Kidney (tissue), 14 donors: ENCODE data around the gene CIPC. TPM values are rescaled to one million over a fixed set of nuclear protein-coding genes. Genes with fewer than 3 reads are reported as not detected.

Source experiments
- DNase-seq, 5 donors: peaks; one replicate each; pipeline ENCODE4 v3.0.0-alpha.2; 2013 to 2020
- FAIRE-seq: peaks from 2 replicates; lab custom pipeline; 2012; peaks lifted over from hg19 to GRCh38; lab: Jason Lieb, UNC
- H3K27ac ChIP-seq, 2 donors: one replicate each; pipeline ENCODE4 v1.7.0; 2013; ENCODE audit warnings: low read depth in 2 of 2, low read length in 2 of 2, inconsistent platforms in 1 of 2
- H3K27me3 ChIP-seq: one replicate; pipeline ENCODE4 v1.7.1; 2013; ENCODE audit warnings: low read length, inconsistent platforms; ENCODE audit not compliant: control insufficient read depth, insufficient read depth
- H3K36me3 ChIP-seq, 3 donors: one replicate each; pipeline versions ENCODE4 v1.7.0 to v1.7.1; 2013; ENCODE audit warnings: low read length in 3 of 3, control low read depth in 1 of 3, inconsistent platforms in 1 of 3; ENCODE audit not compliant: insufficient read depth in 3 of 3, control insufficient read depth in 2 of 3
- H3K4me1 ChIP-seq, 3 donors: one replicate each; pipeline versions ENCODE4 v1.7.0 to v1.7.1; 2013; ENCODE audit warnings: low read length in 3 of 3, inconsistent platforms in 1 of 3, low read depth in 1 of 3; ENCODE audit not compliant: control insufficient read depth in 2 of 3, insufficient read depth in 2 of 3
- H3K4me3 ChIP-seq, 3 donors: one replicate each; pipeline versions ENCODE4 v1.7.0 to v1.8.1; 2013; ENCODE audit warnings: low read length in 3 of 3, control low read depth in 1 of 3, inconsistent platforms in 1 of 3
- H3K9ac ChIP-seq, 3 donors: one replicate each; pipeline versions ENCODE4 v1.7.0 to v1.7.1; 2013; ENCODE audit warnings: low read length in 3 of 3, control low read depth in 1 of 3, inconsistent platforms in 1 of 3
- H3K9me3 ChIP-seq, 3 donors: one replicate each; pipeline versions ENCODE4 v1.7.0 to v1.7.1; 2013; ENCODE audit warnings: low read length in 3 of 3, control low read depth in 1 of 3, inconsistent platforms in 1 of 3; ENCODE audit not compliant: control insufficient read depth in 2 of 3, insufficient read depth in 1 of 3
- CTCF ChIP-seq: IDR thresholded peaks from 3 replicates; pipeline ENCODE4 v1.5.1; 2012; ENCODE audit warnings: mild to moderate bottlenecking, moderate library complexity, borderline replicate concordance; ENCODE audit not compliant: insufficient read depth; ENCODE audit errors: extremely low read depth
- intact Hi-C: fragments of 100-400 bp; cut with DNase I; formaldehyde crosslinking; loops from one replicate; pipeline ENCODE4 v1.11.1; 2022
- polyA plus RNA-seq: library from polyadenylated mRNA; stranded (reverse); fragments of 350-450 nt; fragmentation: Illumina TruSeq; extraction: RNeasy Lipid Tissue Mini Kit (QIAGEN cat#74804); gene quantifications from one replicate; pipeline ENCODE4 v1.2.3, GENCODE V29; 2014; ENCODE audit warnings: low read depth, low replicate concordance; ENCODE audit not compliant: insufficient read depth
- total RNA-seq: library from RNA; stranded (reverse); fragmentation: NEBNext Ultra II Directional; extraction: Animal tissue kit (Norgen Biotek cat#: 25700); gene quantifications from one replicate; pipeline ENCODE4 v1.2.1, GENCODE V29; 2021
- donor health status: control.
- donor health status: control.
- donor health status: control.
- donor health status: control.
- donor health status: control.
- donor health status: DM: yes; HTN: yes; CAD: no.
- donor health status: Normal renal cell carcinoma (clear cell type).

CIPC gene
- total and polyA plus RNA-seq, 2 donors from 2014 or later, result 12.8 to 23.5 TPM

- Histone ChIP-seq H3K36me3 (no peaks in the 10 kb centered on the region), H3K27me3 (peaks cover 23% of the 10 kb centered on the region), H3K27ac (no peak overlapping the region), H3K4me3 (no peak overlapping the region), H3K4me1 (peaks cover 0 to 2% (median 0%) of the 10 kb centered on the region in 3 donors), H3K9me3 (no peaks in the 10 kb centered on the region), H3K9ac (no peak overlapping the region)
- intact Hi-C loops, result no loop called here
- TF ChIP-seq CTCF, result no peak
- no peak for FAIRE-seq
- DNase-seq, result peak in 4 of 5 donors; percentile 29 to 58 (median 40)
Observed at GRCh38 chr14:77145975-77146740, 48.1 kb downstream of the CIPC start.

GRCh38 chr14:77148510-77149231, 50.6 kb downstream of the CIPC start:
- Histone ChIP-seq H3K27ac (no peak overlapping the region), H3K4me1 (no peaks in the 10 kb centered on the region), H3K36me3 (no peaks in the 10 kb centered on the region), H3K4me3 (no peak overlapping the region), H3K9ac (no peak overlapping the region), H3K9me3 (no peaks in the 10 kb centered on the region), H3K27me3 (peaks cover 11% of the 10 kb centered on the region)
- intact Hi-C loops, result no loop called here
- DNase-seq, result no peak
- no peak for TF ChIP-seq CTCF
- FAIRE-seq, result no peak

GRCh38 chr14:77151245-77151644, 53.2 kb downstream of the CIPC start:
- Histone ChIP-seq H3K4me1 (no peaks in the 10 kb centered on the region), H3K27me3 (peaks cover 4% of the 10 kb centered on the region), H3K36me3 (no peaks in the 10 kb centered on the region), H3K9me3 (no peaks in the 10 kb centered on the region), H3K9ac (no peak overlapping the region), H3K4me3 (no peak overlapping the region), H3K27ac (no peak overlapping the region)
- intact Hi-C loops, result no loop called here
- FAIRE-seq (no peak), DNase-seq (peak in 2 of 5 donors; percentile 22 to 34)
- TF ChIP-seq CTCF, result no peak
